SW 1271 (cell line): ENCODE results near the gene ZNF407.

Experiments used
- DNase-seq, 2 experiments: peaks; one replicate each; lab custom pipeline; 2025; lab: John Stamatoyannopoulos, UW

ZNF407 gene

GRCh38 chr18:75053028-75053629 is 455.5 kb downstream of the ZNF407 start:
- no peak for DNase-seq

GRCh38 chr18:75054046-75054445 is 456.4 kb downstream of the ZNF407 start:
- DNase-seq: no peak

- DNase-seq: no peak
These were observed 456.9 kb downstream of the ZNF407 start for GRCh38 chr18:75054611-75055010.

GRCh38 chr18:75057169-75057960 is 459.7 kb downstream of the ZNF407 start:
- DNase-seq: no peak

- no peak for DNase-seq
These were observed 462.5 kb downstream of the ZNF407 start for GRCh38 chr18:75060185-75060584.

DNA sequence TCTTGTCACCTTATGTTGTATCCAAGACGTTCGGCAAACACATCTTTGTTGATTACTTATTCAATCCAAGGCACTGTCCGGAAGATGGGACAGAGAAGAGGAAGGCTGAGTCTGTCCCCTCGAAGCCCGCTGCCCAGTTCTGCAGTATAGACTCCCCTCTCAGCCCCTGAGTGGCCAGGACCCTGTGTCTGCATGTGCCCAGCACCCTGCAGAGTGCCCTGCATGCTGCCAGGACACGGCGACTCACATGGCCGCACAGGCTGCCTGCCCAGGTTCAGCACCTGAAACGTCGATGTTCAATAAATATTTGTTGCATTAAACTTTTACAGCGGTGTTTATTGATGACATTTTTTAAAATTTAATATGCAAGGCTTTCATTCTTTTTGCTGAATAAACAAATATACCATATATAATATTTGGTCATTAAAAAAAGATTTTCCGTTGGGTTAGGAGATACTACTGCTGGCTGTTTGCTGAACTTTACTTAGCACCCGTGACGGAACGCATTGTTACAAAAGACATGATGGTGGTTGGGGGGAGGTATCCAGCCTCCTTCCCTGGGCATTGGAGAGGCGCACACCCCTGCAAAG is 464.7 kb downstream of the ZNF407 start:
- no peak for DNase-seq

DNA sequence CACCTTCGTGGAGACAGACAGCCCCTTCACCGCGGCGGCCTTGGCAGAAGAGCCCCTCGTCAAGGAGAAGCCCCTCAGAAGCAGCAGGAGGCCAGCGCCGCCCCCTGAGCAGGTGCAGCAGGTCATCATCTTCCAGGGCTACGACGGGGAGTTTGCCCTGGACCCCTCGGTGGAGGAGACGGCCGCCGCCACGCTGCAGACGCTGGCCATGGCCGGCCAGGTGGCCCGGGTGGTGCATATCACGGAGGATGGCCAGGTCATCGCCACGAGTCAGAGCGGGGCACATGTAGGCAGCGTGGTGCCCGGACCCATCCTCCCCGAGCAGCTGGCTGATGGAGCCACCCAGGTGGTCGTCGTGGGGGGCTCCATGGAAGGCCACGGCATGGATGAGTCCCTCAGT is 465.5 kb downstream of the ZNF407 start:
- DNase-seq: no peak

DNA sequence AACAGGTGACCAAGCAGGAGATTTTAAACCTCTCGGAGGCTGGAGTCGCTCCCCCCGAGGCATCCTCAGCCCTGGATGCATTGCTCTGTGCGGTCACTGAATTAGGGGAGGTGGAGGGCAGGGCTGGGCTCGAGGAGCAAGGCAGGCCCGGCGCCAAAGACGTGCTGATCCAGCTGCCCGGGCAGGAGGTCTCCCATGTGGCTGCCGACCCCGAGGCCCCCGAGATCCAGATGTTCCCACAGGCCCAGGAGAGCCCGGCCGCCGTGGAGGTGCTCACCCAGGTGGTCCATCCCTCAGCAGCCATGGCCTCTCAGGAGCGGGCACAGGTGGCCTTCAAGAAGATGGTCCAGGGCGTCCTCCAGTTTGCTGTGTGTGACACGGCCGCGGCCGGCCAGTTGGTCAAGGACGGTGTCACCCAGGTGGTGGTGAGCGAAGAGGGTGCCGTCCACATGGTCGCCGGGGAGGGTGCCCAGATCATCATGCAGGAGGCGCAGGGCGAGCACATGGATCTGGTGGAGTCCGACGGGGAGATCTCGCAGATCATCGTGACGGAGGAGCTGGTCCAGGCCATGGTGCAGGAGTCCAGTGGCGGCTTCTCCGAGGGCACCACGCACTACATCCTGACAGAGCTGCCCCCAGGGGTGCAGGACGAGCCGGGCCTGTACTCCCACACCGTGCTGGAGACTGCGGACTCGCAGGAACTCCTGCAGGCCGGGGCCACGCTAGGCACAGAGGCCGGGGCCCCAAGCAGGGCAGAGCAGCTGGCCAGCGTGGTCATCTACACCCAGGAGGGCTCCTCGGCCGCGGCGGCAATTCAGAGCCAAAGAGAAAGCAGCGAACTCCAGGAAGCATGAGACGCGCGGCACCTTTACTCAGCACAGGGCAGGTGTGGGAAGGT is 466.2 kb downstream of the ZNF407 start:
- no peak for DNase-seq

DNA sequence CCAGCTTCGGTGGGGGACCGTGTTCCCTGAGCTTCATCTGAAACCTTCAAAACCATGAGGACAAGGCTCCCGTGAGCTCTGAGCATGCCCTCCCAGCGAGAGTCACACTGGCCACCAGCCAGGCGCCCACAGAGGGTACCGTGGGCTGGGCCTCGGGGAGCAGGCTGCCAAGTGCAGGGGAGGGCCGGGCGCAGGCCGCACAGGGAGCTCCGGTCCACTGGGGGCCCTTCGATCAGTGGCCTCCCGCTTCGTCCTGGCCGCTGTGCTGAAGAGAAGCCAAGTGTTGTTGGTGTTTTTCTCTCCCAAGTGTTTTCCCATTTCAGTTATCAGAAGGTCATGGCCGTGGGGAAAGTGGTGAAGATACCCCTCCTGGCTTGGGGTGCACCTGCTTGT is 466.8 kb downstream of the ZNF407 start:
- no peak for DNase-seq

GRCh38 chr18:75065251-75066000 is 467.8 kb downstream of the ZNF407 start:
- DNase-seq: no peak

GRCh38 chr18:75066021-75066880 is 468.6 kb downstream of the ZNF407 start:
- DNase-seq: no peak

- DNase-seq: no peak
These were observed 469.3 kb downstream of the ZNF407 start for GRCh38 chr18:75066936-75067335.

DNA sequence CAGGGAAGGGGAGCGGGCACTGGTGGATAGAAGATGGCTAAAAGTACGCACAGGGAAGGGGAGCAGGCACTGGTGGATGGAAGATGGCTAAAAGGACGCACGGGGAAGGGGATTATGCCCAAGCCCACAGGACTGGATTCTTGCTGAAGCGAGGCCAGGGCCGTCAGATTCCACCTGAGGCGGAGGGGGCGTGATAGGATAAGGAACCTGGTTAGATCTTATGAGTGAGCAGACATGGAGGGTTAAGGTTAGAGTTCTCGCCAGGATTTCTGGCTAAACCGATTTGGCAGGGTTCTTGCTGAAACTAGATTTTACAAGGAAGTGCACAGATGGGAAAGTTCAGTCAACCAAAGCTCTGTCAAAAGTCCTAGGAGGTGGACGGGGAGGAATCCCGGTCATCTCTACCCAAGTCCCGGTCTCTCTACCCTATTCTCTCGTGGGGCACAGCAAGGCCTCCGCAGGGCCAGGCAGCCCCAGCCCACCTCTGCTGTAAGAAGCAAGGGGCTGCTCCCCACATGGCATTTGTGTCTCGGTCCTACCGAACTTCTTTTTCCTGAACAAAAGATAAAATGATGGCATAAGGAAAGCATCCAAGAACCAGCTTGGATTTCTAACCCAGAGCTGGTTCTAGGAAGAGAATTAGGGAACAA is 470.5 kb downstream of the ZNF407 start:
- no peak for DNase-seq

GRCh38 chr18:75068682-75069435 is 471.2 kb downstream of the ZNF407 start:
- DNase-seq: no peak

- no peak for DNase-seq
These were observed 472.6 kb downstream of the ZNF407 start for GRCh38 chr18:75070235-75070624.

- peak; percentile 28 to 85 for DNase-seq
These were observed 473.2 kb downstream of the ZNF407 start for GRCh38 chr18:75070625-75071483.

DNA sequence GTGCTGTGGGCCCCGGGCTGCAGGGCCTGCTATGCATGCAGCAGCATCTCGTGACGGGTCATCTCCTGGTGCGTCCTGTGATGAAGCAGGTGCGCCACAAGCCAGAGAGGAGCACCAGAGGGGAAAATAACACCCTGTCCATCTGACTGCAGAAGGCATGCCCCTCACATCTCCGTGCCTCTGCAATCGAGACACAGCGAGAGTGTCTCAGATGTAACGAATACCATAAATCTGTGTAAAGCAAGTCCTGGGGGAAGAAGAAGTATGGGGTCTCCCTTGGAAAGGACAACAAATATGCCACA is 473.8 kb downstream of the ZNF407 start:
- DNase-seq: no peak

DNA sequence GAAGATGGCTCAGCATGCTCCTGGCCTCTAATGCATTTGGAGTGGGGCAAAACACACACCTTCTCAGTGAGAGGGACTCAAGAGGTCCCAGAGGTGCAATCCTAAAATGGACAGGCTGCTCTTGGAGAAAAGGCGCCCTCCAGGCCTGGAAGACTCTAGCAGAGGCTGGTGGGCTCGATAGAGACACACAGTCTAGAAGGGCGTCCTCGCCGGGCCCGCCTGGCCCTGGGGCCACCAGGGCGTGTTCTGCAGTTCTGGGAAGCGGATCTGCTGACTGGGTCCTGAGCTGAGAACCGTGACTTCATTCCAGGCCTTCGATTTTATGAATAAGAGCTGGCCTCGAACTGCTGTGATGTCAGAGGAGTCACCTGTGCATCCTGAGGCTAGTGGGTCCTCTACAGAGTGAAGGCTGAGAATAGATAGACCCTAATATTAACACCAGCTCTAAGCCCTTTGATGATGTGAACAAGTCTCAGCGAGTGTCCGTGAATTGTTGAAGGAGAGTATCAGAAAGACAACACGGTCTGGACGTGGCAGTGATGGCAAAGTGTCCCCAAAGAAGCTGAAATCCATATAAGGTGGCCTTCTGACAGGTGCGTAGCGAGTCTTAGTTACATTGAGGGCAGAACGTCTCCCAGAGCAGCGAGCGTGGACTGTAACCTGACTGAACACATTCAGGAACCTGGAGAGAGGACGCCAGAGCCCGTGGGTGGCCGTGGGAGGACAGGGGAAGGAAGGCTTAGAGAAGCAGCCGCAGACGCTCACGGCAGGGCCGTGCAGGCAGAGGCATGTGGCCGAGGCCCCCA is 474.4 kb downstream of the ZNF407 start:
- no peak for DNase-seq
